Smooth muscle cell (in vitro differentiated cells): Measurements from ENCODE around the gene USP47. TPM values are rescaled to one million over a fixed set of nuclear protein-coding genes. Genes with fewer than 3 reads are reported as not detected.

Experiments used
- DNase-seq: peaks from one replicate; lab custom pipeline; 2025; ENCODE audit not compliant: unreplicated experiment; lab: John Stamatoyannopoulos, UW
- H2AFZ ChIP-seq: fragments of 200-600 bp; sonication (generic); 2 replicates; pipeline ENCODE4 v1.6.0; 2016; ENCODE audit warnings: antibody characterized with exemption, low read depth, mild to moderate bottlenecking
- H3F3A ChIP-seq: fragments of 200-600 bp; sonication (generic); 2 replicates; pipeline ENCODE4 v1.6.0; 2017; ENCODE audit warnings: antibody characterized with exemption, low read depth
- H3K27ac ChIP-seq: fragments of 200-600 bp; sonication (generic); 2 replicates; pipeline ENCODE4 v1.5.1; 2016; ENCODE audit warnings: low read depth, mild to moderate bottlenecking
- H3K27me3 ChIP-seq: fragments of 200-600 bp; sonication (generic); 2 replicates; pipeline ENCODE4 v1.6.1; 2016; ENCODE audit warnings: low read depth, mild to moderate bottlenecking
- H3K36me3 ChIP-seq: fragments of 200-600 bp; sonication (generic); 2 replicates; pipeline ENCODE4 v1.5.1; 2016; ENCODE audit warnings: low read depth
- H3K4me1 ChIP-seq: fragments of 200-600 bp; sonication (generic); 2 replicates; pipeline ENCODE4 v1.5.1; 2016; ENCODE audit warnings: low read depth
- H3K4me2 ChIP-seq: fragments of 200-600 bp; sonication (generic); 2 replicates; pipeline ENCODE4 v1.6.0; 2016; ENCODE audit warnings: mild to moderate bottlenecking
- H3K4me3 ChIP-seq: fragments of 200-600 bp; sonication (generic); 2 replicates; pipeline ENCODE4 v1.5.1; 2016; ENCODE audit warnings: mild to moderate bottlenecking
- H3K79me2 ChIP-seq: fragments of 200-600 bp; sonication (generic); 2 replicates; pipeline ENCODE4 v1.6.0; 2016; ENCODE audit warnings: low read depth, mild to moderate bottlenecking
- H3K9ac ChIP-seq: fragments of 200-600 bp; sonication (generic); 2 replicates; pipeline ENCODE4 v1.6.0; 2016; ENCODE audit warnings: low read depth
- H3K9me3 ChIP-seq: fragments of 200-600 bp; sonication (generic); replicated peaks from 2 replicates; pipeline ENCODE4 v1.5.1; 2016; ENCODE audit warnings: low read depth
- H4K20me1 ChIP-seq: fragments of 200-600 bp; sonication (generic); 2 replicates; pipeline ENCODE4 v1.6.0; 2016; ENCODE audit warnings: low read depth
- CTCF ChIP-seq: fragments of 200-600 bp; sonication (generic); IDR thresholded peaks from 2 replicates; pipeline ENCODE4 v1.5.1; 2017; ENCODE audit warnings: borderline replicate concordance, mild to moderate bottlenecking, antibody characterized with exemption; ENCODE audit not compliant: insufficient read depth, poor library complexity, severe bottlenecking
- WGBS: methylation state at CpG from one replicate; pipeline ENCODE4 v1.1.7; 2016; ENCODE audit warnings: low lambda C conversion rate; 5-methylcytosine and 5-hydroxymethylcytosine counted together
- polyA plus RNA-seq: library from polyadenylated mRNA; unstranded; fragments of >200 nt; fragmentation: Nextera tagmentation; extraction: Ambion mirVana; gene quantifications from 2 replicates; pipeline ENCODE4 v1.2.1, GENCODE V29; 2016
- total RNA-seq: library from RNA; depleted of rRNA; stranded (reverse); fragments of >200 nt; gene quantifications from 2 replicates; pipeline ENCODE4 v1.2.3, GENCODE V29; 2014

USP47 gene
- total and polyA plus RNA-seq, 2 experiments from 2014 or later: 38.0 to 75.3 TPM

- no peaks in the 10 kb centered on the region for H3F3A ChIP-seq
- H3K4me1 ChIP-seq: no peaks in the 10 kb centered on the region
- no peak overlapping the region for H3K4me3 ChIP-seq
- H3K79me2 ChIP-seq: peaks cover 3% of the 10 kb centered on the region
- no peaks in the 10 kb centered on the region for H3K27me3 ChIP-seq
- H3K4me2 ChIP-seq: no peak overlapping the region
- no peak overlapping the region for H3K9ac ChIP-seq
- H3K27ac ChIP-seq: no peak overlapping the region
- no peaks in the 10 kb centered on the region for H3K9me3 ChIP-seq
- WGBS: 97% methylated on average over 2 of the region's 2 CpGs
- no peak for TF ChIP-seq CTCF
- peaks cover 21% of the 10 kb centered on the region for H3K36me3 ChIP-seq
- H2AFZ ChIP-seq: no peak overlapping the region
- no peak for DNase-seq
- peaks cover 4% of the 10 kb centered on the region for H4K20me1 ChIP-seq
Observed at GRCh38 chr11:11946180-11946579, 104.4 kb downstream of the USP47 start.

GRCh38 chr11:11946878-11947277 lies 105.1 kb downstream of the USP47 start:
- Histone ChIP-seq H3K4me3 (no peak overlapping the region), H3K79me2 (peaks cover 2% of the 10 kb centered on the region), H3K4me2 (no peak overlapping the region), H2AFZ (no peak overlapping the region), H3K36me3 (peaks cover 26% of the 10 kb centered on the region), H3K4me1 (no peaks in the 10 kb centered on the region), H3K27ac (no peak overlapping the region), H3K27me3 (no peaks in the 10 kb centered on the region), H3K9ac (no peak overlapping the region), H4K20me1 (peaks cover 4% of the 10 kb centered on the region), H3K9me3 (no peaks in the 10 kb centered on the region), H3F3A (no peaks in the 10 kb centered on the region)
- WGBS: 93% methylated on average over 2 of the region's 2 CpGs
- TF ChIP-seq CTCF: no peak
- DNase-seq: no peak

DNA sequence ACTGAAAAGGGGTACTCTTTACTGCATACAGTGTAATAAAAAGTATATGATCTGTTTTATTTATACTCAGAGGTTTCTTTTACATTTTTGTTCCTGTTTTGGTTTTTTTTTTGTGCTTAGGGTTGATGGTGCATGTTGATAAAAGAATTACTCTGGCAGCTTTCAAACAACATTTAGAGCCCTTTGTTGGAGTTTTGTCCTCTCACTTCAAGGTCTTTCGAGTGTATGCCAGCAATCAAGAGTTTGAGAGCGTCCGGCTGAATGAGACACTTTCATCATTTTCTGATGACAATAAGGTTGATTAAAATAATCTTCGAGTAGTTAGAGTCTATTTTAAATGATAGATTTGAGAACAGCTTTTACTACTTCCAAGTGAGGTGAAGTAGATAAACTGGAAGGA lies 106.1 kb downstream of the USP47 start:
- H3K27ac ChIP-seq: no peak overlapping the region
- no peak overlapping the region for H3K4me2 ChIP-seq
- no peak overlapping the region for H3K4me3 ChIP-seq
- no peaks in the 10 kb centered on the region for H3K79me2 ChIP-seq
- peaks cover 26% of the 10 kb centered on the region for H3K36me3 ChIP-seq
- H3F3A ChIP-seq: no peaks in the 10 kb centered on the region
- WGBS: 96% methylated on average over 4 of the region's 4 CpGs
- H3K9ac ChIP-seq: no peak overlapping the region
- no peaks in the 10 kb centered on the region for H3K27me3 ChIP-seq
- peaks cover 4% of the 10 kb centered on the region for H4K20me1 ChIP-seq
- no peak for DNase-seq
- no peaks in the 10 kb centered on the region for H3K9me3 ChIP-seq
- H3K4me1 ChIP-seq: no peaks in the 10 kb centered on the region
- TF ChIP-seq CTCF: no peak
- H2AFZ ChIP-seq: no peak overlapping the region

GRCh38 chr11:11948242-11948947 lies 106.6 kb downstream of the USP47 start:
- Histone ChIP-seq H3K36me3 (peaks cover 26% of the 10 kb centered on the region), H3K9me3 (no peaks in the 10 kb centered on the region)
- WGBS: 95% methylated on average over 2 of the region's 2 CpGs

More at GRCh38 chr11:11948242-11948947, 106.6 kb downstream of the USP47 start:
- DNase-seq: no peak
- Histone ChIP-seq H3K9ac (no peak overlapping the region), H4K20me1 (peaks cover 4% of the 10 kb centered on the region), H3F3A (no peaks in the 10 kb centered on the region), H2AFZ (no peak overlapping the region), H3K4me2 (no peak overlapping the region), H3K4me1 (no peaks in the 10 kb centered on the region), H3K27ac (no peak overlapping the region), H3K79me2 (no peaks in the 10 kb centered on the region), H3K27me3 (no peaks in the 10 kb centered on the region), H3K4me3 (no peak overlapping the region)
- TF ChIP-seq CTCF: no peak
